Activated naive CD8-positive, alpha-beta T cell treated with anti-CD3 and anti-CD28 coated beads, Interleukin-2, amount 10 ng/mL, durations not matched to agents 7 days and 5 days (primary cell): Measurements from ENCODE around the gene GASK1B. TPM values are rescaled to one million over a fixed set of nuclear protein-coding genes. Genes with fewer than 3 reads are reported as not detected.

Experiments used
- ATAC-seq: fragments of 150-1000 bp; cut with Tn5 transposase; one replicate; pipeline ENCODE4 v1.10.0; 2021; ENCODE audit warnings: low read depth, moderate library complexity
- POLR2A ChIA-PET: fragments of 350-600 bp; sonication (Branson Sonifier 250); formaldehyde crosslinking; loops from one replicate; lab custom pipeline; 2021; ENCODE audit warnings: antibody characterized with exemption; lab: Charles Lee
- DNase-seq: peaks from one replicate; pipeline ENCODE4 v3.0.0; 2021
- H3K27ac Mint-ChIP-seq: one replicate; pipeline ENCODE4 v1.8.0; 2022; ENCODE audit warnings: mild to moderate bottlenecking, mixed read lengths
- H3K27me3 Mint-ChIP-seq: one replicate; pipeline ENCODE4 v1.8.0; 2022; ENCODE audit warnings: mild to moderate bottlenecking, moderate library complexity, mixed read lengths
- H3K36me3 Mint-ChIP-seq: one replicate; pipeline ENCODE4 v1.8.0; 2021; ENCODE audit warnings: mild to moderate bottlenecking, mixed read lengths
- H3K4me1 Mint-ChIP-seq: one replicate; pipeline ENCODE4 v1.8.0; 2021; ENCODE audit warnings: mixed read lengths
- H3K4me3 Mint-ChIP-seq: one replicate; pipeline ENCODE4 v1.8.0; 2022; ENCODE audit warnings: mild to moderate bottlenecking, moderate library complexity, mixed read lengths
- H3K9me3 Mint-ChIP-seq: one replicate; pipeline ENCODE4 v1.8.0; 2021; ENCODE audit warnings: mixed read lengths
- total RNA-seq, 2 experiments: library from RNA; stranded (reverse); gene quantifications; one replicate each; pipeline ENCODE4 v1.2.3, GENCODE V29; 2021

The GASK1B gene
- total RNA-seq, 2 experiments from 2014 or later = 0.60 to 0.83 TPM

DNA sequence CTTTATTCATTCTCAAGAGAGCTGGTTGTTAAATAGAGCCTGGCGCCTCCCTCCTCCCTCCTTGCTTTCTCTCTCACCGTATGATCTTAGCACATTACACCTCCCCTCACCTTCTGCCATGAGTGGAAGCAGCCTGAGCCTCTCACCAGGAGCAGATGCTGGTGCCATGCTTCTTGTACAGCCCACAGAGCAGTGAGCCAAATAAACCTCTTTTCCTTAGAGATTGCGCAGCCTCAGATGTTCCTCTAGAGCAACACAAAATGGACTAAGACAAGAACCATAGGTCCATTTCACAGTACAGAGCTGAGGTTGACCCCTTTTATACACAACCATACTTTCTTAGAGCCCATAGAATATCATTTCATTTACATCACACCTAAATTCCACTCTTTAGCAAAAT lies 27.4 kb upstream of the GASK1B start:
- Mint-ChIP-seq H3K27me3 (peaks cover 2% of the 10 kb centered on the region), H3K36me3 (no peaks in the 10 kb centered on the region), H3K4me3 (no peak overlapping the region), H3K9me3 (no peaks in the 10 kb centered on the region), H3K4me1 (no peaks in the 10 kb centered on the region), H3K27ac (no peak overlapping the region)
- ATAC-seq = no peak
- POLR2A ChIA-PET = no interaction called here
- DNase-seq = no peak

DNA sequence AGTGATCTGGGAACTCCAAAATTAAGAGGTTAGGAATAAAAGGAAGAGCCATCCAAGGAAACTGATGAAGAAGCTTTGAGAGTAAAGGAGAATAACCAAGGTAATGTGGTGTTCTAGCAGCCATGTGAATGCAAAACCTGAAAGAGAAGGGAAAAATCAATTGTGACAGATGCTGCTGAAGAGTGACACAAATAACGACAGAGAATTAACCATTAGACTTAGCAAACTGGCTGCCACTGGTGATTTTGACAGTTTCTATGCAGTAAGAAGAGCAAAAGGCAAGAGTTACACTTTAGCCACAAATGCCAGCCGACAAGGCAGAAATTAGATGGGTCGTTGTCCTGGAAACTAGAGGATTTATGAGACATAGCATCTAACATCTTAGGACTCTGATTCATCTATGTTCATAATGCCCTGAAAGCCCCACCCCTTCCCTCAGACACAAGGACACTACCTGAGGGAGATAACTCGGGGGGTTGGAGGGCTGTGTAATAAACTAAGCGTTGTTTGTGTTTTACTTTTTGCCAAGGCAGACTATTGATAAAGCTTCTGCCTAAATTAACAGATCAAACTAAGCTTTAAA lies 24.5 kb upstream of the GASK1B start:
- H3K9me3 Mint-ChIP-seq = no peaks in the 10 kb centered on the region
- DNase-seq (no peak), ATAC-seq (no peak)
- POLR2A ChIA-PET = no interaction called here
- peaks cover 1% of the 10 kb centered on the region for H3K4me1 Mint-ChIP-seq
- H3K27me3 Mint-ChIP-seq = peaks cover 5% of the 10 kb centered on the region
- H3K27ac Mint-ChIP-seq = no peak overlapping the region
- no peak overlapping the region for H3K4me3 Mint-ChIP-seq
- H3K36me3 Mint-ChIP-seq = no peaks in the 10 kb centered on the region

DNA sequence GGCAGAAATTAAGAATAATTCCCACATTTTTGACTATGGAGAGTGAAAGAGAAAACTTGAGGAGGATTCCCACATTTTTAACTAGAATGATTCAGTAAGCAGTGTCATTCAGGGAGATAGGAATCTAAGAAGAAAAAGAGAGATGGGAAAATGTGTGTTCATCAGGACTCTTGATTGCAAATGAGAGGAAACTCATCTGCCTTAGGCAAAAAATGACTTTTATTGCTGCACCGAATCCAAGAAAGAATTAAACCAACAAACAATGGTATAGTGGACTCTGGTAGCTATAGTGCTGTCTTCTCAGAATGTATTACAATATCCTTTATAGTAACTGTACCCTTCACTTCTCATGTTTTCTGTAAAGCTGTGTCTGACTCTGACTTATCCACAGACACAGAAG lies 22.5 kb upstream of the GASK1B start:
- peaks cover 5% of the 10 kb centered on the region for H3K27me3 Mint-ChIP-seq
- ATAC-seq = no peak
- no peaks in the 10 kb centered on the region for H3K9me3 Mint-ChIP-seq
- no peaks in the 10 kb centered on the region for H3K36me3 Mint-ChIP-seq
- H3K4me1 Mint-ChIP-seq = peaks cover 1% of the 10 kb centered on the region
- DNase-seq = no peak
- no peak overlapping the region for H3K27ac Mint-ChIP-seq
- H3K4me3 Mint-ChIP-seq = no peak overlapping the region
- POLR2A ChIA-PET = no interaction called here

DNA sequence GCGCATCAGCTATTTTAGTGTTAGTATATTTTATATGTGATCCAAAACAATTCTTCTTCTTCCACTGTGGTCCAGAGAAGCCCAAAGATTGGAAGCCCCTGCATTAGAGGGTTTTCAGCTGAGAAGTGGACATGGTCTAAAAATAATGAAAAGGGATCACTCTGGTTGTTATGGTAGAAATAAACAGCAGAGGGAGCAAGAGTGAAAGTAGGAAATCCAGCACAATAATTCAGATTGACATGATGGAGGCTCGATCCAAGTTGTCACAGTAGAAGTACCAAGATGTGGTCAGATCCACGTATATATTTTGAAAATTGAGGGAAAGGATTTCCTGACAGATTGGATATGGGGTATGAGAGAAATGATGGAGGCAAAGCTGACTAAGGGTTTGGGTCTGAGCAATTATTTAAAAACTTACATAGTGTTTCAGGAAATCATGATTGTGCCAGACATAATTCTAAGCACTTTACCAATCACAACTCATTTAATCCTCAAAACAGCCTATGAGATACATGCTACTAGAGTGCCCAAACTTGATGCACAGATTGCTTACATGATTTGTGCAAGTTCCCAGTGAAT lies 20.4 kb upstream of the GASK1B start:
- H3K9me3 Mint-ChIP-seq = no peaks in the 10 kb centered on the region
- no peak overlapping the region for H3K27ac Mint-ChIP-seq
- POLR2A ChIA-PET = no interaction called here
- DNase-seq (no peak), ATAC-seq (no peak)
- H3K4me3 Mint-ChIP-seq = no peak overlapping the region
- H3K4me1 Mint-ChIP-seq = peaks cover 1% of the 10 kb centered on the region
- peaks cover 4% of the 10 kb centered on the region for H3K27me3 Mint-ChIP-seq
- H3K36me3 Mint-ChIP-seq = no peaks in the 10 kb centered on the region

DNA sequence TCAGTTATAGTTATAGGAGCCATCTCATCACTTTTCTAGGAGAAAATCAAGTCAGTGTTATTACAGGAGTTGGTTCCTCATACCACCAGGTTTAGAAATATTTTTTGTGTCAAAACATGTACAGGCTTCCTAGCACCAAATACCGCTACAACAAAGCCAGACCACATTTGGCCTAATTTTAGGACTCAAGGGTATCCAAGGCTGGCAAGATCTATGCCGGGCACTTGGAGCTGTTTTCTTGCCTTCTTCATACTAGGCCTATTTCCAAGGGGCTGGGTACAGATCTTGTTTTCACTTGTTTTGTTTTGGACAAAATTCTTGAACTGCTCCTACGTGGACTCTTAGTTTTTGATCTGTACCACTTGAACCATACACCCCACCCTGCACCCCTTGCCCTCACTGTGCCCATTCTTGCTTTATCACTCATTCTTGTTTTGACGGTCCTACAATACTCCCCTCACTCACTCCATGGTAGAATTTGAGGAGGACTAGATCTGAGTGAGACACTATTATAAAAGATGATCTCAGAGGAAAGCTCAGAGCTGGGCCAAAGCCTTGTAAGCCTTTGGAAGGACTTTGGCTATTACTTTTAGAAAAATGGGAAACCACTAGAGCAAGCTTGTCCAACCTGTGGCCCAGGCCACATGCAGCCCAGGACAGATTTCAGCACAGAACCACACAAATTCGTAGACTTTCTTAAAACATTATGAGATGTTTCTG lies 19.8 kb upstream of the GASK1B start:
- peaks cover 1% of the 10 kb centered on the region for H3K4me1 Mint-ChIP-seq
- H3K27me3 Mint-ChIP-seq = peaks cover 6% of the 10 kb centered on the region
- POLR2A ChIA-PET = no interaction called here

DNA sequence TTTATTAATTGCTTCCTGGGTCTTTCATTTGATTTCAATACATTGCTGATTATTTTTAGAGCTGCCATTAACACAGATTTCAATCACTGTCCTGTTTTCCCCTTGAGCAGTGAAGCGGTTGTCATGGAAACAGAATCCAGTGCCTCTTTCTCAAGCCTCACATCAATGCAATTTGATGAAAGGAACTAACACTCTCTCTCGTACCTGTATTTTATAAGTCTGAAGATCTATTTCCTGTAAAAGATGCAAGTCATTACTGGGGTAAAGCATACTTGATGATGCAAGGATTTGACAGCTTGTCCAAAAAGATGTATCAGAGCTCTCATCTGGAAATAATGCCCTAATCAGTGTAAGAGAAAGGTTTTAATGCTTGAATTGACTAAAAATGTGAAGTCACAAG lies 17.9 kb upstream of the GASK1B start:
- DNase-seq = no peak
- Mint-ChIP-seq H3K4me1 (peaks cover 1% of the 10 kb centered on the region), H3K4me3 (no peak overlapping the region), H3K27me3 (peaks cover 6% of the 10 kb centered on the region), H3K9me3 (no peaks in the 10 kb centered on the region), H3K36me3 (no peaks in the 10 kb centered on the region), H3K27ac (no peak overlapping the region)
- POLR2A ChIA-PET = no interaction called here
- no peak for ATAC-seq

More for the DNA sequence above, 19.8 kb upstream of the GASK1B start:
- no peak overlapping the region for H3K4me3 Mint-ChIP-seq
- no peak for ATAC-seq
- no peak overlapping the region for H3K27ac Mint-ChIP-seq
- H3K36me3 Mint-ChIP-seq = no peaks in the 10 kb centered on the region
- H3K9me3 Mint-ChIP-seq = no peaks in the 10 kb centered on the region
- no peak for DNase-seq

DNA sequence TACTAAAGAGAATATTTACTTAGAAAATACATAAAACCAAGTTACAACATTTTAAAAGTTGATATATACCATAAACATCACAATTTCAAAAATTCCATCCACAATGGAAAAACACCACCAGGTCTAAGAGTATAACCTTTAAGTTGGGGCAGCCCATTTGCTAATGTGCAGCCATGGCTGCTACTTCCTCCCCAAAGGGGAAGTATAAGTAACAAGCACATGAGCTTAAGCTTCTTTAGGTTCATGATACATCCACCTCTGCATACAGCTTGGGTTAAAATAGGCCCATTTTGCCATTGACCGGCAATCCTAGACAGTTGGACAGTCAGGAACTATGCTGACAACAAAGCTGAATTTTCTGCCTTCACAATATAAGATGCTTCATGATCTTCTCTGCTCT lies 16.6 kb upstream of the GASK1B start:
- DNase-seq = no peak
- H3K4me1 Mint-ChIP-seq = peaks cover 1% of the 10 kb centered on the region
- no peaks in the 10 kb centered on the region for H3K9me3 Mint-ChIP-seq
- no peak overlapping the region for H3K4me3 Mint-ChIP-seq
- no peak overlapping the region for H3K27ac Mint-ChIP-seq
- ATAC-seq = no peak
- POLR2A ChIA-PET = no interaction called here
- peaks cover 6% of the 10 kb centered on the region for H3K27me3 Mint-ChIP-seq
- no peaks in the 10 kb centered on the region for H3K36me3 Mint-ChIP-seq

DNA sequence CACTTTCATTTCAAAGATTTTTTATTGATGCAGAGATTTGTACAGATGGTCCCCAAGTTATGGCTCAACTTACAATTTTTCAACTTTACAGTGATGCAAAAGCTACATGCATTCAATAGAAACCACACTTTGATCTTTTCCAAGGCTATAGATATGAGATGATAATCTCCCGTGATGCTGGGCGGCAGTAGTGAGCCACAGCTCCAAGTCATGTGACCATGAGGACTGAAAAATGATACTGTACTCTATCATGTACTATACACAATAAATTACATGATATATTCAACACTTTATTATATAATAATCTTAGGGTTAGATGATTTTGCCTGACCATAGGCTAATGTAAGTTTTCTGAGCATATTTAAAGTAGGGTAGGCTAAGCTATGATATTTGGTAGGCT lies 14.0 kb upstream of the GASK1B start:
- Mint-ChIP-seq H3K9me3 (no peaks in the 10 kb centered on the region), H3K4me3 (no peak overlapping the region), H3K27ac (no peak overlapping the region), H3K36me3 (no peaks in the 10 kb centered on the region), H3K4me1 (no peaks in the 10 kb centered on the region), H3K27me3 (peaks cover 2% of the 10 kb centered on the region)
- POLR2A ChIA-PET = no interaction called here
- ATAC-seq (no peak), DNase-seq (no peak)

DNA sequence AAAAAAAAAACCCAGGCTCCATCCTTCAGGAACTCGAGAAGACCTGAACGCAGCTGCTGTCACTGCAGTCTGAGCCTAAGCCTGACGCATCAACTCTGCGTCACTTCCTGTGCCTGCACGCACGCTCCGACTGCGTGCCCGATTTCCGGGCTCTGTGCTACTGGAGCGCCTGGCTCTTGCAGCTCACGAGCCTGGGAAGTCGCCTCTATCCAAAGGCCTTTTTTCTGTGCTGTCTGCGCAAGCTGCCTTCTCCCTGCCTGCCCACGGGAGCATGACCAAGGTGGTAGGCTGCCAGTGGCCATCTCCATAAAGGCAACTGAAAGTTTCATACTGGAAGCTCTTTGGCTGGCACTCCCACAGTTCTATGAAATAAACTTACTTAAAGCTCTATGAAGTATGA lies 9.9 kb upstream of the GASK1B start:
- POLR2A ChIA-PET = no interaction called here
- no peak for ATAC-seq
- H3K9me3 Mint-ChIP-seq = no peaks in the 10 kb centered on the region
- H3K27me3 Mint-ChIP-seq = peaks cover 6% of the 10 kb centered on the region
- H3K27ac Mint-ChIP-seq = no peak overlapping the region
- no peak overlapping the region for H3K4me3 Mint-ChIP-seq
- no peaks in the 10 kb centered on the region for H3K4me1 Mint-ChIP-seq
- H3K36me3 Mint-ChIP-seq = no peaks in the 10 kb centered on the region
- no peak for DNase-seq

DNA sequence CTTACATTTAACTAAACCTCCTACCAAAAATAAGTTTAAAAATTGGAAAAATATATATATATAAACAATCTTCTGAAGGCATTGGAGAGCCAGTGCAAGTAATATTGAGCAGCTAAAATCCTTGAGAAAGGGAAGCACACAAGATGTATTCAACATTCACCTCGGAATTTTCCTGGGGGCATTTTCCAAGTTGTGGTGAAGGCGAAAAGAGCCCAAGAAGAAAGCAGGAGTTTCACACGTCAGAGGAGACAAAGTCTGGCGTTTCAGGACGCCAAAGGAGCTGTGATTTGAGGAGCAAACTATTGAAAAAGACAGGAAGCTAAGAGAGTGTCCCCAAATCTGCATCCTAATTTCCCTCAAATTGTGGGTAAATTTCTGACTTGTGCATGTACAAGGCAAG lies 9.1 kb upstream of the GASK1B start:
- H3K4me1 Mint-ChIP-seq = no peaks in the 10 kb centered on the region
- H3K27me3 Mint-ChIP-seq = peaks cover 4% of the 10 kb centered on the region
- ATAC-seq (no peak), DNase-seq (no peak)
- H3K4me3 Mint-ChIP-seq = no peak overlapping the region
- H3K9me3 Mint-ChIP-seq = no peaks in the 10 kb centered on the region
- POLR2A ChIA-PET = no interaction called here
- no peak overlapping the region for H3K27ac Mint-ChIP-seq
- no peaks in the 10 kb centered on the region for H3K36me3 Mint-ChIP-seq

DNA sequence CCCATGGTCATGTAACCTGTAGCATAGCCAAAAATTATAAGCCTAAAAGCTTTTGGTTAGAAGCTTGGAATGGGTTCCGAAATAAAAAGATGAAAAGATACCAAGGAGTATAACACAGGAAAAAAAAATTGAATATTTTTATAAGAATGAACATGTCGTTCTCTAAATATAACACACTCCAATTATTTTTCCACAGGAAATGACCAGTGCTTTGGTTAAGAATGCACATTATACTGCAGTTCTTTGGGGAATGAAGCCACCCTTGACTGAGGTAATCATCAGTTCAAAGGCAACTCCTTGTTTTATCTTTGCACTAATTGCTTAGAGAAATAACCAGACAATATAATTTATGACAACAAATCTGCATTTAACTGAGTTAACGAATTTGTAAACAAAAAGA lies 6.6 kb upstream of the GASK1B start:
- Mint-ChIP-seq H3K27me3 (peaks cover 5% of the 10 kb centered on the region), H3K4me1 (no peaks in the 10 kb centered on the region), H3K27ac (no peak overlapping the region), H3K4me3 (no peak overlapping the region), H3K36me3 (no peaks in the 10 kb centered on the region), H3K9me3 (no peaks in the 10 kb centered on the region)
- POLR2A ChIA-PET = no interaction called here
- ATAC-seq (no peak), DNase-seq (no peak)

DNA sequence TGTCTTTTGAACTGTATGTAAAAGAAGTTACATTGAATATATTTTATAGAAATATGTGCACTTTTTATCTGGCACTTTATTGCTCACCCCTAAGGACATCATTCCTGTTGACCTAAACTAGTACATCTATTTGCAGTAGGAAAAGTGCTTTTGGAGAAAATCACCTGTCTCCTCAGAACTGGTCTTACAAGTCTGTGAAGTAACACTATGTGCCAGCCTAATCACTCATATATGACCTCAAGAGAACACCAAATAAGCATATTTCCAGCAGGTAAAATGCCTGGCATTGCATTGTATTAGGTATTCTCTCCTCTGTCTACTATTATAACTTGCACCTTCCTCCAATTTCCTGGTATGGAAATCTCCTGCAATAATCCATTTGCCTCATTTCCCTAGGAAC lies 4.0 kb upstream of the GASK1B start:
- Mint-ChIP-seq H3K27me3 (peaks cover 25% of the 10 kb centered on the region), H3K27ac (no peak overlapping the region), H3K9me3 (no peaks in the 10 kb centered on the region), H3K36me3 (no peaks in the 10 kb centered on the region), H3K4me1 (no peaks in the 10 kb centered on the region), H3K4me3 (no peak overlapping the region)
- ATAC-seq (no peak), DNase-seq (no peak)
- POLR2A ChIA-PET = no interaction called here

DNA sequence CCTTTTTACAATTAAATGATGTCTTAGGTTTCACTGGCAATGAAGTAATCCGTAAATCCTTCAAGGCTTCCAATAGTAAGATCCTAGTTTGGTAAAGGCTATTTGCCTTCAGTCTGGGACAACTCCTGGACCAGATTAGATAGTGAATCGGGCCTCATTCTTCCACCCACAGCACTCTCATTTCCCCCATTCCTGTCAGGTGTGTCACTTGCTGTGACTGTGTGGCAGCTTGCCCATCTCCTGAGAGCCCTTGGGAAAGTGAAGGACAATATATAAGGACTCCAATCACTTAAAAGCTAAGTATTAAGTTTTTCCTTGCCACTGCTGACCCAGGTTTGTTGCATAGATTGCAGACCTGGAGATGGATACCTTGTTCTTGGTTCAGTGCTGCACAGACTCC lies 3.3 kb upstream of the GASK1B start:
- H3K36me3 Mint-ChIP-seq = no peaks in the 10 kb centered on the region

More for the DNA sequence above, 3.3 kb upstream of the GASK1B start:
- ATAC-seq = no peak
- no peak overlapping the region for H3K27ac Mint-ChIP-seq
- H3K9me3 Mint-ChIP-seq = no peaks in the 10 kb centered on the region
- no peaks in the 10 kb centered on the region for H3K4me1 Mint-ChIP-seq
- no peak overlapping the region for H3K4me3 Mint-ChIP-seq
- peaks cover 26% of the 10 kb centered on the region for H3K27me3 Mint-ChIP-seq
- DNase-seq = no peak
- POLR2A ChIA-PET = no interaction called here
